ENCODE measurements around the gene GYPB.
"Not testable (repeated sequence)": the region's sequence is repeated elsewhere in the genome, so short reads cannot be mapped to it uniquely, and the experiment has no call there.

GYPB gene

DNA sequence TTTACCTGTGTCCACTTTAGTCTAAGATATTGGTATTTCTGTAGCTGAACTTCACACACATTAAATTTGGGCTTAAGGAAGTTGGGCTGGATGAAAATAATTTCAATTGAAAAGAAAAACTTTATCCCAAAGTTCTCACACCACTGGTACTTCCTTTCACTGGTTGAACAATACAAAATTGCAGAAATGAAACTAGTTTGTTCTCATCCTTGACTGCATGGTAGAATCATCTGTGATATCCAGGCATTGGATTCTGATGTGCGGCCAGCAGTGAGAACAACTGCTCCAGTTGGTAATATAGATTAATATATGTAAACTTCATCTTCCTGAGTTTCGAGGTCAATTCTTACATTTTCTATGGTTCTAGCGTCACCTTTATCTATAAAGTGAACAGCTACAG is 10.6 kb downstream of the GYPB start:
- not testable (repeated sequence) for DNase-seq

DNA sequence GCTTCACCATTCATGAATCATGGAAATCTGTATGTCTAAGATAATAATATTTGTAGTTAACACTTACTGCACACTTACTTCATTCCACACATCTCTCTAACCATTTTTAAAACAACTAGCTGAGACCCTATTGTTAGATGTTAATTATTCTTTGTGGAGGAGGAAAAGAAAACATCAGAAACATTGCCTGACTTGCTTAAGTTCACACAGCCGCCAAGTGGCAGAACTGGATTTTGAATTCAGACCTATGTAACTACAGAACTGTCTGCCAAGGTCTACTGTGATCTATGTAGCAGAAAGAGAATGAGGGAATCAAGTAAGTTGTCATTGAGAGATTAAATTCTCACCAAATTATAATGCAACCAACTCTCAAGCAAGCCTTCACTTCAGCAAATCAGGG is 11.2 kb downstream of the GYPB start:
- DNase-seq, result not testable (repeated sequence)

DNA sequence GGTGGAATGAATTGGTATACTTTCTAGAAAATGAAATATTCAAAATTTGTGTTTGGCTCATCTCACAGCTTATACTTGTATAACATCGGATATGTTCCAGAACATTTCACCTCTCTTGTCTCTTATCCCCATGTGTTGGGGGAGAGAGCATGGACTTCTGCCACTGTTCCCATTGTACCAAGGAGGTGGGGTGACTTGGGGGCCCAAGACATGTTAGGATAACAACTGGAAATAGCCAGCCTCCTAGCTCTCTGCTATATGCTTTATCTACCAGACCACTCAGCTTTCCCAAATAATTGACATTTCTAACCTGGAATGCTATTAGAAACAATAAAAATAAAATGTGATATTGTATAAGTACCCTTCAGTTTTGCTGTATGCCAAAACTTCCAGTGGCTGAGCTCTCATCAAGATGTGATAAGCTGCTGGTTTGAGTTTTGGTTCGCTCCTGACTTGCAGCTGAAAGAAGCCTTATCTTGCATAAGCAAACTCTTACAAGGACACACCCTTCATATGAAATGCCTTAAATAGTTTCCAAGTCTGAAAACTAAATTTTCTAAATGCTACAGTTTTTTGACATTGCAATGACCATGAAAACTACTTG is 12.9 kb downstream of the GYPB start:
- not testable (repeated sequence) for DNase-seq

- DNase-seq, result not testable (repeated sequence)
Observed at GRCh38 chr4:144005558-144005953, 13.6 kb downstream of the GYPB start.

DNA sequence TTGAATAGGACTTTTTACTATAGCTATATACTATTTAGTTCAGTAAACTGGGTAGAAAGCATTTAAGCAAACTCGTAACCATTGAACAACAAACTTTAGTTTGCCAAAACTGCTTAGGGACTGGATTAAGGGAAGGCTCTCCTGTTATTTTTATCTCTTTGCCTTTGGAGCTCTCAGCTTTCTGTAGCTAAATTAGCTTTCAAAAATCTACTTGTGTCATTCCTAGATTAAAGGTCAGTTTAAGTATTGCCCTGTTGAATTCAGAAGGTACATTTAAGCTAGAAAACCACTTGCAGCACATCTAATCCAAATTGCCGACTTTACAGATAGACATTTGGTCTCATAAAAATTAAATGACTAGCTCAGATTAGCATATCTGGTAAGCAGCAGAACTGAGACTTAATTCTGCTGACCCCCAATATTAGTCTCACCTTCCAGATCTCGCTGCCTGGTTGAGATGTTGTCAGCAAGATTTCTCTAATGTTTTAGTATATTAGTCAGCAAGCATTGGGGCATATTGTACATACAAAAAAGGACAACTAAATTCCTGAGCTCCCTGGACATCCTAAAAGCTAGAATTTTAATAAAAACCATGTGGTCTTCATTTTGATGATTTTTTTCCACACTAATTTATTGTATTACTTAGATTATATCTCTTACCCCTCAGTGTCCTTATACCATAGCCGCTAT is 14.2 kb downstream of the GYPB start:
- not testable (repeated sequence) for DNase-seq

- not testable (repeated sequence) for DNase-seq
Observed at GRCh38 chr4:144003890-144004265, 15.3 kb downstream of the GYPB start.

GRCh38 chr4:144003205-144003889 is 15.8 kb downstream of the GYPB start:
- not testable (repeated sequence) for DNase-seq

DNA sequence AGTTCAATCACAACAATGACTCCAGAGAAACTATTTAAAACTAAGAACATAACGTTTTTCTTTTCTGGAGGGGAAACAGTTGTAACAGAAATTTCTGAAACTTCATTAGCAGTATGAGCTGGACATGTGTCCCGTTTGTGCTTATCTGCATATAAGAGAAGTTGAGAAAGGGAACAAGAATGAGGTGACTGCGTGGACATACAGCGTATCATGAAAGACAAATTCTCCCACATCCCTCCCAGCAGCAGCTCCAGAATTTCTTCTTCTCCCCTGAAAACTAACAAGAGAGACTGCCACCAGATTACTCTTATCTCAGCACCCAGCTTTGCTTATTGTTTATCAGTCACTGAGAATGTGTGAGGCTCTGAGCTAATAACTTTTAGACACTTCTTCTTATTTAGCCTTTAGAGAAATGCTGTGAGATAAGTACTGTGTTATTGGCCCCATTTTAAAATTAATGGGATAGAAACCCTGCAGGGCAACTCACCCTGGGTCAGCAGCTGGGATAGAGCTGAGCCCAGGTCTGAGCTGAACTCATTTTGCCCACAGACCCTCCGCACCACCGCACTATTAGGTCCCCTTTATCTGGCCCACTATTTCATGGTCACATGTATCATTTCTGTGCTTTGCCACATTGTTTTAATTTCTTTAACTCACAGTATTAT is 18.7 kb downstream of the GYPB start:
- not testable (repeated sequence) for DNase-seq

DNA sequence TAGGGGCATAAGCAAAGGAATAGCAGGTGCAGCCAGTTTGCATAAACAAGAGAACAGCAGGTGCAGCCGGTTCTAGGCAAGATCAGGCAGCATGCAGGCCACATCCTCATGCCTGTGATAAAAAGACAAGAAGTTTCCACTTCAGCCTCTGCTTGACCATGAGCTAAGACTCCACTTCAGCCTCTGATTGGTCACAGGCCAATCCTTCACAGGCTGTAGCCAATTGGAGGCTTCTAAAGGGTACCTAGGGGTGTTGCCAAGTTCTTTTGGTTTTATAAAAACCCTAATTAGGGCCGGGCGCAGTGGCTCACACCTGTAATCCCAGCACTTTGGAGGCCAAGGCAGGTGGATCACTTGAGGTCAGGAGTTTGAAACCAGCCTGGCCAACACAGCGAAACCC is 23.0 kb downstream of the GYPB start:
- peak; percentile 9 for DNase-seq

- not testable (repeated sequence) for DNase-seq
Observed at GRCh38 chr4:143991761-143992160, 27.4 kb downstream of the GYPB start.

- DNase-seq, result not testable (repeated sequence)
Observed at GRCh38 chr4:143990717-143991116, 28.5 kb downstream of the GYPB start.

DNA sequence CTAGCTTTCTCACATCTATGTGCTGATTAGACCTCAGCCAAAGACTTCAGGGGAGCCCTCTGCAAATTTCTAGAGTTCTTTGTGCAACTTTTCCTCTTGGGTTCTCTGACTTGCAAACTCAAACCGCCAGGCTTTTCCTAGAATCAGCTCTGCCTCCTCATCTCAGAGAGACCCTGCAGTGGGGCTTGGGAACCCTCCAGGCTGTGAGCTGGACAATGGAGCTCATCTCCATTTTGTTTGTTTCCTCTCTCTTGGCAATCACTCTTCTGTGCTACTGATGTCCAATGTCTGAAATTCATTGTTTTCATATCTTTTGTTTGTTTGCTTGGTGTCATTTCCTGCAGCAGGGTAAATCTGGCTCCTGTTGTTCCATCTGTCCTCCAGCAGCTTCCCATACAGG is 33.0 kb downstream of the GYPB start:
- DNase-seq, result peak; percentile 38

DNA sequence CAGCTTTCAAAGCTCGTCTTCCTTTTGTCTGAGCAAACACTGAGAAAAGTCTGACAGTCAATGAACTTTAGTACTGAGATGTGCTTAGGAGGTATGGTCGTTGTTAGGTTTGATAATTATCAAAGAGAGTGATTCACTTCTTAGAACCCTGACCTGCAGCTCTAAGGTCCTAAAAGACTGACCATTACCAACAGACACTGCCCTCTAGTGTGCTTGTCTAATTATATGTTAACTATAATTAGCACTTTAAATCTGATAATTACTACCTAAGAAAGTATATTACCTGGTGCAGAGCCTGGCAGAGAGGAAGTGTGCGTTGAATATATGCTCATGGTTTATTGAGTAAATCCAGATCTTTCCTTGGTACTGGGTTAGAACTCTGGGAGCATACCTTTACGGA is 38.4 kb downstream of the GYPB start:
- peak; percentile 12 for DNase-seq

DNA sequence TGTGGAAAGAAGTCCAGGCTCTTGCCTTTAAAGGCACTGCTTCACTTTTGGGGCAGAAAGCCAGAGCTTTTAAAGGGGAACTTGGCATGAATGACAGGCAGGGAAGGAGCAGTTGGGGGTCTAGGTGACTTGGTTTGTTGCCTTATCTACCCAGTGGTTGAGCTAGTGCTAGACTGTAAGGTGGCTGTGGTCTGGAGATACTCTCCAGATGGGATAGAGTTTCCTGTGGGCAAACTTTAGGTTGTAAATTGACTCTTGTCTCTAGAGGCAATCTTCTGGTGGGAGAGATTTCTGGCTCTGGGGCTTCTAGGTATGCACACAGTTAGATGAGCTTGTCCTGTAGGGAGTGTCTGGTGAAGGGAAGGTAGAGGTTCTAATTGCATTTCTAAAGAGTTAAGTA is 43.7 kb downstream of the GYPB start:
- DNase-seq, result not testable (repeated sequence)

- not testable (repeated sequence) for DNase-seq
Observed at GRCh38 chr4:143974021-143974420, 45.2 kb downstream of the GYPB start.

DNA sequence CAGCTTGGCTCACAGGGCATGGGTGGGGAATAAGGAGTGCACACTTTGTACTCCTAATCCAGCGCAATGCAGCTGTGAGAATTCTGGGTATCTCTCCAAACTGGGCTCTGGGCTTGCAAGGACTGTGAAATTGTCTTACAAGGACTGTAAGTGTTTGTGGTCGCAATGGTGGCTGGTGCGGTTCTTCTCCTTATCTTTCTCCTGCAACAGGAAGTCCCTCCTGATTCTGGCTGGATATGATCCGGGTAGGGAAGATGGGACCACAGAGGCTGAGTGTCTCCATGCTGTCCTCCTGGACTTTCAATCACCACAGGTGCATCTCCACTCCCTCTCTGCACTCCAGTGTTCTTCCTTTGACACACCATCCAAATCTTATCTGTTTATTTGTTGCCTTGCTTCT is 58.1 kb downstream of the GYPB start:
- DNase-seq, result no peak

GRCh38 chr4:143955306-143955705 is 63.9 kb downstream of the GYPB start:
- DNase-seq, result not testable (repeated sequence)

- DNase-seq, result not testable (repeated sequence)
Observed at GRCh38 chr4:143951458-143951972, 67.7 kb downstream of the GYPB start.

DNA sequence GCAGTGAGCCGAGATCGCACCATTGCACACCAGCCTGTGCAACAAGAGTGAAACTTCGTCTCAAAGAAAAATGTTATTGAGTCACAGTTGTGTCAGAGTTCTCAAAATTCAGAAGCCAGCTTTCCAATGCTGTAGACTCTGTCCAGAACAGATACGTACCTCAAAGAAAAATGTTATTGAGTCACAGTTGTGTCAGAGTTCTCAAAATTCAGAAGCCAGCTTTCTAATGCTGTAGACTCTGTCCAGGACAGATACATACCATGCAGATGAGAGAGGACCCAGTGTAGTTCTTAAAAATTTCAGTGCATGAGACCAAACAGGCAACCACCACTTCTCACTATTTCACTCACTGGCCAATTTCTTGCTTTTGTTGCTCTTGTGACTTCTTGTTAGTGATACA is 68.2 kb downstream of the GYPB start:
- not testable (repeated sequence) for DNase-seq

GRCh38 chr4:143950185-143950584 is 69.0 kb downstream of the GYPB start:
- DNase-seq, result not testable (repeated sequence)

DNA sequence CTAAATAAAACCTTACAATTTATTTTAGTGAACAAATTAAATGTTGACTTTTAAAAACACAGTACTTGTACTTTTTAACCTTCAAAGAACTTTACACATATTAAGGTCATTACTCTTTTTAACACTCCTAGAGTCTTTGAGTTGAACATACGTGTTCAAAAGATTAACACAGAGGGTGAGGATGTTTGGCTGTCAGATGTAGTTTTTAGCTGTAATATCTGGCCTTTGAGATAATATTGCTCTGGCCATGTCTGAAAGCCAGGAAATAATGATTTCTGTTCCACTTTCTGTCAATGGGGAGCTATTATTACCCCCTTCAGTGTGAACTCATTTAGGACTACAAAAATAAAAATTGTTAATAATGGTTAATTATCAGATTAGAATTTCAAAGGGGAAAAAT is 71.7 kb downstream of the GYPB start:
- not testable (repeated sequence) for DNase-seq

All from COR-L47 (cell line).